Measurements from ENCODE around the gene IGHMBP2. TPM values are rescaled to one million over a fixed set of nuclear protein-coding genes. Genes with fewer than 3 reads are reported as not detected.

IGHMBP2 gene
- total RNA-seq, 1 experiment from 2014 or later = 49.1 TPM

DNA sequence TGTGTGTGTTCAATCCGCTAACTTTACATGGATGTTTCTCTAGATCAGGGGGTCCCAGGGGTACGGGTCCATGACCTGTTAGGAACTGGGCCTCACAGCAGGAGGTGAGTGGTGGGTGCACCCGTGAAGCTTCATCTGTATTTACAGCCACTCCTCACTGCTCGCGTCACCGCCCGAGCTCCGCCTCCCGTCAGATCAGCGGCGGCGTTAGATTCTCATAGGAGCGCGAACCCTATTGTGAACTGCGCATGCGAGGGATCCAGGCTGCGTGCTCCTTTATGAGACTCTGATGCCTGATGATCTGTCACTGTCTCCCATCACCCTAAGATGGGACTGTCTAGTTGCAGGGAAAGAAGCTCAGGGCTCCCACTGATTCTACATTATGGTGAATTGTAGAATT lies 45.2 kb downstream of the IGHMBP2 start:
- Mint-ChIP-seq H3K4me3 (ENCODE audit: unreplicated experiment) (no peak overlapping the region), H3K27ac (ENCODE audit: unreplicated experiment) (no peak overlapping the region), H3K9me3 (ENCODE audit: unreplicated experiment) (no peaks in the 10 kb centered on the region), H3K36me3 (ENCODE audit: insufficient read depth, unreplicated experiment) (no peaks in the 10 kb centered on the region), H3K4me1 (ENCODE audit: low read depth, unreplicated experiment) (no peaks in the 10 kb centered on the region), H3K27me3 (ENCODE audit: insufficient read depth, unreplicated experiment) (peaks cover 3% of the 10 kb centered on the region)
- Histone ChIP-seq H3K9me3 (no peaks in the 10 kb centered on the region), H3K36me3 (ENCODE audit: control insufficient read depth, insufficient read depth, low read length) (no peaks in the 10 kb centered on the region), H3K4me1 (no peaks in the 10 kb centered on the region), H3K27me3 (replicated peaks; ENCODE audit: control insufficient read depth, insufficient read depth, low read length) (no peaks in the 10 kb centered on the region), H3K4me3 (ENCODE audit: low read depth, low read length) (no peak overlapping the region)
- TF ChIP-seq, protein P1, sequence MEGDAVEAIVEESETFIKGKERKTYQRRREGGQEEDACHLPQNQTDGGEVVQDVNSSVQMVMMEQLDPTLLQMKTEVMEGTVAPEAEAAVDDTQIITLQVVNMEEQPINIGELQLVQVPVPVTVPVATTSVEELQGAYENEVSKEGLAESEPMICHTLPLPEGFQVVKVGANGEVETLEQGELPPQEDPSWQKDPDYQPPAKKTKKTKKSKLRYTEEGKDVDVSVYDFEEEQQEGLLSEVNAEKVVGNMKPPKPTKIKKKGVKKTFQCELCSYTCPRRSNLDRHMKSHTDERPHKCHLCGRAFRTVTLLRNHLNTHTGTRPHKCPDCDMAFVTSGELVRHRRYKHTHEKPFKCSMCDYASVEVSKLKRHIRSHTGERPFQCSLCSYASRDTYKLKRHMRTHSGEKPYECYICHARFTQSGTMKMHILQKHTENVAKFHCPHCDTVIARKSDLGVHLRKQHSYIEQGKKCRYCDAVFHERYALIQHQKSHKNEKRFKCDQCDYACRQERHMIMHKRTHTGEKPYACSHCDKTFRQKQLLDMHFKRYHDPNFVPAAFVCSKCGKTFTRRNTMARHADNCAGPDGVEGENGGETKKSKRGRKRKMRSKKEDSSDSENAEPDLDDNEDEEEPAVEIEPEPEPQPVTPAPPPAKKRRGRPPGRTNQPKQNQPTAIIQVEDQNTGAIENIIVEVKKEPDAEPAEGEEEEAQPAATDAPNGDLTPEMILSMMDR (IDR thresholded peaks at IDR 0.05; ENCODE audit: insufficient read depth in 1 of 2, low read depth in 1 of 2, low read length in 1 of 2, severe bottlenecking in 1 of 2, unreplicated experiment in 1 of 2) = no peak
- ChIA-PET CTCF (no interaction called here), POLR2A (no interaction called here)
- no TSS peak for BruUV-seq (replicated peaks)
- intact Hi-C loops (cut with micrococcal nuclease; ENCODE audit: unreplicated experiment) = no loop called here
- no peak for DNase-seq

DNA sequence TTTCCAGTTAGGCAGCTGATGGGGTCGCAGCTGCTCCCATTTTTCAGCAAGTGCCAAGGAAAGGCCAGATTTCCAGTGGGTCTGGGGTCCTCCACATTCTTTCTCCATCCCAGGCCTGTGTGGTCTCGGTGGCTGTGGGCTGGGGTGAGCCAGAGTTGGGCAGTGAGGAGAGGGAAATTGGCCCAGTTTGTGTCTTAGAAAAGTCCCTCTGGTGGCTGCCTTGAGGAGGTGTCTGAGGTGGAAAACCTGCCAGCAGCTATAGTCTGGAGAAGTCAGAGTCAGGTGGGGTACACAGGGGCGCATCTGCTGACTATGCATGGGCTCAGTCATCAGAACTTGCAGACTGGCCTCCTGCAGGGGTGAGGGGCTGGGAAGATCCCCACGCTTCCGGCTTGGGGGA lies 46.6 kb downstream of the IGHMBP2 start:
- no peaks in the 10 kb centered on the region for H3K4me1 Mint-ChIP-seq (ENCODE audit: low read depth, unreplicated experiment)
- DNase-seq = peak in 1 of 2 experiments; percentile 61
- H3K4me3 ChIP-seq (ENCODE audit: low read depth, low read length) = no peak overlapping the region
- H3K4me1 ChIP-seq = no peaks in the 10 kb centered on the region
- intact Hi-C loops (cut with micrococcal nuclease; ENCODE audit: unreplicated experiment) = loop anchor here (1.0 kb wide), 2 partner anchors 138 to 318 kb away; no protein-coding TSS in a partner anchor
- TF ChIP-seq, protein P1 (IDR thresholded peaks at IDR 0.05; ENCODE audit: insufficient read depth in 1 of 2, low read depth in 1 of 2, low read length in 1 of 2, severe bottlenecking in 1 of 2, unreplicated experiment in 1 of 2) = peak; percentile 62 to 79
- H3K4me3 Mint-ChIP-seq (ENCODE audit: unreplicated experiment) = no peak overlapping the region
- H3K9me3 Mint-ChIP-seq (ENCODE audit: unreplicated experiment) = no peaks in the 10 kb centered on the region
- H3K9me3 ChIP-seq = no peaks in the 10 kb centered on the region
- no TSS peak for BruUV-seq (replicated peaks)
- H3K27me3 ChIP-seq (replicated peaks; ENCODE audit: control insufficient read depth, insufficient read depth, low read length) = no peaks in the 10 kb centered on the region
- H3K27ac Mint-ChIP-seq (ENCODE audit: unreplicated experiment) = no peak overlapping the region
- no peaks in the 10 kb centered on the region for H3K36me3 Mint-ChIP-seq (ENCODE audit: insufficient read depth, unreplicated experiment)
- H3K36me3 ChIP-seq (ENCODE audit: control insufficient read depth, insufficient read depth, low read length) = no peaks in the 10 kb centered on the region
- CTCF ChIA-PET = interaction anchor here (0.5 to 1.4 kb wide), 6 partner anchors 11 to 818 kb away, joined by 3 to 4 read pairs (median 3); no protein-coding TSS in a partner anchor
- H3K27me3 Mint-ChIP-seq (ENCODE audit: insufficient read depth, unreplicated experiment) = peaks cover 3% of the 10 kb centered on the region
- POLR2A ChIA-PET = no interaction called here

DNA sequence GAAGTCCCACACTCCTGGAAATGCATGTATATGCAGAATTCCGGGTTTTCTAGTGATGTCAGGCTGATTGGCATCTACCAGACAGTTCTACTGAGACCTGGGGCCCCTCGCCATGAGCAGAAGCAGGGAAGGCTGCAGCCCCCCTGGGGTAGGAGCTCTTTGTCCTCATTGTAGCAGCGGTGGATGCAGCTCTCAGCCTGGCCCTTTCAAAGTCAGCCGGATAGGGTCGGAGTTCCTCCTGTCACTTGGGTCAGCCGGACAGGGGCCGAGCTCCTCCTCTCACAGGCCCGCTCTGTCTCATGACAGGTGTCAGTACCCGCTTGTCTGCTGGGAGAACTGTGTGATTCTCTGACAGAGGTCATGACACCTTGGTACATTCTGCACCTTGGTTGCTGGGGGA lies 47.1 kb downstream of the IGHMBP2 start:
- H3K27me3 Mint-ChIP-seq (ENCODE audit: insufficient read depth, unreplicated experiment) = peaks cover 3% of the 10 kb centered on the region
- no peaks in the 10 kb centered on the region for H3K9me3 Mint-ChIP-seq (ENCODE audit: unreplicated experiment)
- ChIA-PET POLR2A (no interaction called here), CTCF (interaction anchor here (0.5 to 1.4 kb wide), 5 partner anchors 11 to 819 kb away, joined by 3 to 4 read pairs (median 3); no protein-coding TSS in a partner anchor)
- Histone ChIP-seq H3K36me3 (ENCODE audit: control insufficient read depth, insufficient read depth, low read length) (no peaks in the 10 kb centered on the region), H3K4me3 (ENCODE audit: low read depth, low read length) (no peak overlapping the region), H3K9me3 (no peaks in the 10 kb centered on the region), H3K27me3 (replicated peaks; ENCODE audit: control insufficient read depth, insufficient read depth, low read length) (no peaks in the 10 kb centered on the region), H3K4me1 (no peaks in the 10 kb centered on the region)
- DNase-seq = no peak
- H3K36me3 Mint-ChIP-seq (ENCODE audit: insufficient read depth, unreplicated experiment) = no peaks in the 10 kb centered on the region
- H3K27ac Mint-ChIP-seq (ENCODE audit: unreplicated experiment) = no peak overlapping the region
- no peaks in the 10 kb centered on the region for H3K4me1 Mint-ChIP-seq (ENCODE audit: low read depth, unreplicated experiment)
- TF ChIP-seq, protein P1 (IDR thresholded peaks at IDR 0.05; ENCODE audit: insufficient read depth in 1 of 2, low read depth in 1 of 2, low read length in 1 of 2, severe bottlenecking in 1 of 2, unreplicated experiment in 1 of 2) = no peak
- intact Hi-C loops (cut with micrococcal nuclease; ENCODE audit: unreplicated experiment) = loop anchor here (1.0 kb wide), 2 partner anchors 138 to 318 kb away; no protein-coding TSS in a partner anchor
- H3K4me3 Mint-ChIP-seq (ENCODE audit: unreplicated experiment) = no peak overlapping the region
- no TSS peak for BruUV-seq (replicated peaks)

All from Caco-2 (cell line).